Caco-2 (cell line): Measurements from ENCODE around the gene KCNJ11. TPM values are rescaled to one million over a fixed set of nuclear protein-coding genes. Genes with fewer than 3 reads are reported as not detected.

Source experiments
- BruUV-seq: library from RNA; stranded (reverse); fragments of 400-500 nt; replicated peaks from 2 replicates; lab custom pipeline; 2021; lab: Mats Ljungman, UMichigan
- CTCF ChIA-PET: fragments of 300-600 bp; sonication (Branson Sonifier 250); formaldehyde crosslinking; loops from one replicate; lab custom pipeline; 2022; ENCODE audit warnings: antibody characterized with exemption; lab: Charles Lee
- POLR2A ChIA-PET: fragments of 300-600 bp; sonication (Branson Sonifier 250); formaldehyde crosslinking; loops from one replicate; lab custom pipeline; 2022; ENCODE audit warnings: antibody characterized with exemption; lab: Charles Lee
- DNase-seq, 2 experiments: peaks; one replicate each; pipeline versions ENCODE4 v3.0.0 to v3.0.0-alpha.2; 2020 to 2022
- H3K27me3 ChIP-seq: replicated peaks from 2 replicates; pipeline ENCODE4 v1.6.0; 2011; ENCODE audit warnings: low read length; ENCODE audit not compliant: control insufficient read depth, insufficient read depth
- H3K36me3 ChIP-seq: 2 replicates; pipeline ENCODE4 v1.5.1; 2011; ENCODE audit warnings: low read length; ENCODE audit not compliant: control insufficient read depth, insufficient read depth
- H3K4me1 ChIP-seq: fragments of 250-450 bp; sonication (Bioruptor Pico); 2 replicates; pipeline ENCODE4 v1.5.1; 2020; ENCODE audit warnings: mild to moderate bottlenecking
- H3K4me3 ChIP-seq: 2 replicates; pipeline ENCODE4 v1.5.1; 2011; ENCODE audit warnings: low read depth, mild to moderate bottlenecking, control low read depth, low read length
- H3K9me3 ChIP-seq: fragments of 250-450 bp; sonication (Bioruptor Pico); 2 replicates; pipeline ENCODE4 v1.5.1; 2020; ENCODE audit warnings: mild to moderate bottlenecking, moderate library complexity
- H3K27ac Mint-ChIP-seq: one replicate; pipeline ENCODE4 v1.8.0; 2022; ENCODE audit warnings: mixed read lengths; ENCODE audit not compliant: unreplicated experiment
- H3K27me3 Mint-ChIP-seq: one replicate; pipeline ENCODE4 v1.8.0; 2022; ENCODE audit warnings: mixed read lengths; ENCODE audit not compliant: insufficient read depth, unreplicated experiment
- H3K36me3 Mint-ChIP-seq: one replicate; pipeline ENCODE4 v1.8.0; 2022; ENCODE audit warnings: mild to moderate bottlenecking, mixed read lengths; ENCODE audit not compliant: insufficient read depth, unreplicated experiment
- H3K4me1 Mint-ChIP-seq: one replicate; pipeline ENCODE4 v1.8.0; 2022; ENCODE audit warnings: low read depth, mixed read lengths; ENCODE audit not compliant: unreplicated experiment
- H3K4me3 Mint-ChIP-seq: one replicate; pipeline ENCODE4 v1.8.0; 2022; ENCODE audit warnings: mild to moderate bottlenecking, moderate library complexity, mixed read lengths; ENCODE audit not compliant: unreplicated experiment
- H3K9me3 Mint-ChIP-seq: one replicate; pipeline ENCODE4 v1.8.0; 2022; ENCODE audit warnings: mixed read lengths; ENCODE audit not compliant: unreplicated experiment
- intact Hi-C: fragments of 100-400 bp; cut with micrococcal nuclease; formaldehyde crosslinking; loops from one replicate; pipeline ENCODE4 v1.10.0; 2022; ENCODE audit not compliant: unreplicated experiment
- total RNA-seq: library from RNA; stranded (reverse); gene quantifications from 2 replicates; pipeline ENCODE4 v1.2.3, GENCODE V29; 2022
- TF ChIP-seq, protein P1 (sequence below), 2 experiments: fragments of 200-600 bp in 1 of 2; IDR thresholded peaks; 1 replicate in 1 of 2; 2 replicates in 1 of 2; pipeline versions ENCODE4 v1.5.1 to v1.8.0; 2011 to 2022; ENCODE audit warnings: antibody characterized with exemption in 1 of 2, control low read depth in 1 of 2, inconsistent platforms in 1 of 2, low read depth in 1 of 2, low read length in 1 of 2, mild to moderate bottlenecking in 1 of 2, moderate library complexity in 1 of 2; ENCODE audit not compliant: insufficient read depth in 1 of 2, severe bottlenecking in 1 of 2, unreplicated experiment in 1 of 2

Gene KCNJ11
- total RNA-seq, 1 experiment from 2014 or later: 3.4 TPM

DNA sequence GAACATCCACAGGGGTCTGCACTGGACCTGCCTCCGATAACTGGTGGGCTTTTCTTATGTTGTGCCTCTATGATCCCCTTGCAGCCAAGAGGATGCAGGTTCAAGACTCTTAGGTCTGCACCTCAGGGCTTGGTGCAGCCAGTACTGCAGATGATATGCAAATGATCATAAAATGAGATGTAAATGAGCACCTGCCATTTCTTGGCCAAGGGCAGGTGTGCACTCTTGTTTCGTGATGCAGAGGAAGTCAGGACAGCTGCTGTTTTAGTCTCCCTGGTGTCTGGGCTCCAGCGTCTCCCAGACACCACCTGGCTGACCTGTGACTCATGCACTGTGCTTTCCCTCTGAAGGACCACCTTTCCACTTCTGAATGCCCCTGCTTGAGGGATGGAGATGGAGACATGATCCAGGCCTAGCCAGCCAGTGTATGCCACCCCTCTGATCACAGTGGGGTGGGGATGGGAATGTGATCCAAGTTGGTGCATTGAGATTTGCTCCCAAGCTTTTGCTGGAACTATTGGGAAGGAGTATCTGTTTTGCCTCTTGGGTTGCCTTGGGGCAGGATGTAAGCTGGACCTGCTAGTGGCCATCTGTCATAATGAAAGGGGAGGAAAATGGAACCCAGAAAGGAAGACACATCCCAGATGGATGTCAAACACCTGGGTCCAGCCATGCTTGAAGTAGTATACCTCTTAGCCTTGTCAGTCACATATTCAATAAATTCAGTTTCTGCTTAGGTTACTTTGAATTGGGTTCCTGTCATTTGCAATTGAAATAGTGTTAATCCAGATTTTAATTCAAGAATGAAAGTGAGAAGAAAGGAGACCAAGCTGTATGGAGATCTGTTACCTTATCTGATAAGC, 3.3 kb upstream of the KCNJ11 start:
- Mint-ChIP-seq H3K27me3 (peaks cover 5% of the 10 kb centered on the region), H3K4me3 (peak overlapping the region; percentile 18), H3K9me3 (no peaks in the 10 kb centered on the region), H3K36me3 (peaks cover 11% of the 10 kb centered on the region), H3K27ac (no peak overlapping the region), H3K4me1 (no peaks in the 10 kb centered on the region)
- Histone ChIP-seq H3K9me3 (no peaks in the 10 kb centered on the region), H3K4me3 (no peak overlapping the region), H3K36me3 (no peaks in the 10 kb centered on the region), H3K27me3 (no peaks in the 10 kb centered on the region; the same call in 1 of the 2 replicates), H3K4me1 (peaks cover 3% of the 10 kb centered on the region; the same call in 1 of the 2 replicates)
- intact Hi-C loops: no loop called here
- DNase-seq: no peak
- TF ChIP-seq, protein P1, sequence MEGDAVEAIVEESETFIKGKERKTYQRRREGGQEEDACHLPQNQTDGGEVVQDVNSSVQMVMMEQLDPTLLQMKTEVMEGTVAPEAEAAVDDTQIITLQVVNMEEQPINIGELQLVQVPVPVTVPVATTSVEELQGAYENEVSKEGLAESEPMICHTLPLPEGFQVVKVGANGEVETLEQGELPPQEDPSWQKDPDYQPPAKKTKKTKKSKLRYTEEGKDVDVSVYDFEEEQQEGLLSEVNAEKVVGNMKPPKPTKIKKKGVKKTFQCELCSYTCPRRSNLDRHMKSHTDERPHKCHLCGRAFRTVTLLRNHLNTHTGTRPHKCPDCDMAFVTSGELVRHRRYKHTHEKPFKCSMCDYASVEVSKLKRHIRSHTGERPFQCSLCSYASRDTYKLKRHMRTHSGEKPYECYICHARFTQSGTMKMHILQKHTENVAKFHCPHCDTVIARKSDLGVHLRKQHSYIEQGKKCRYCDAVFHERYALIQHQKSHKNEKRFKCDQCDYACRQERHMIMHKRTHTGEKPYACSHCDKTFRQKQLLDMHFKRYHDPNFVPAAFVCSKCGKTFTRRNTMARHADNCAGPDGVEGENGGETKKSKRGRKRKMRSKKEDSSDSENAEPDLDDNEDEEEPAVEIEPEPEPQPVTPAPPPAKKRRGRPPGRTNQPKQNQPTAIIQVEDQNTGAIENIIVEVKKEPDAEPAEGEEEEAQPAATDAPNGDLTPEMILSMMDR (IDR thresholded peaks at IDR 0.05; ENCODE audit: insufficient read depth in 1 of 2, low read depth in 1 of 2, low read length in 1 of 2, severe bottlenecking in 1 of 2, unreplicated experiment in 1 of 2): no peak
- ChIA-PET CTCF (interaction anchor here (0.6 to 0.7 kb wide), 3 partner anchors 81 to 153 kb away, joined by 3 read pairs; partner anchors contain the start of gene USH1C), POLR2A (no interaction called here)
- BruUV-seq: no TSS peak

DNA sequence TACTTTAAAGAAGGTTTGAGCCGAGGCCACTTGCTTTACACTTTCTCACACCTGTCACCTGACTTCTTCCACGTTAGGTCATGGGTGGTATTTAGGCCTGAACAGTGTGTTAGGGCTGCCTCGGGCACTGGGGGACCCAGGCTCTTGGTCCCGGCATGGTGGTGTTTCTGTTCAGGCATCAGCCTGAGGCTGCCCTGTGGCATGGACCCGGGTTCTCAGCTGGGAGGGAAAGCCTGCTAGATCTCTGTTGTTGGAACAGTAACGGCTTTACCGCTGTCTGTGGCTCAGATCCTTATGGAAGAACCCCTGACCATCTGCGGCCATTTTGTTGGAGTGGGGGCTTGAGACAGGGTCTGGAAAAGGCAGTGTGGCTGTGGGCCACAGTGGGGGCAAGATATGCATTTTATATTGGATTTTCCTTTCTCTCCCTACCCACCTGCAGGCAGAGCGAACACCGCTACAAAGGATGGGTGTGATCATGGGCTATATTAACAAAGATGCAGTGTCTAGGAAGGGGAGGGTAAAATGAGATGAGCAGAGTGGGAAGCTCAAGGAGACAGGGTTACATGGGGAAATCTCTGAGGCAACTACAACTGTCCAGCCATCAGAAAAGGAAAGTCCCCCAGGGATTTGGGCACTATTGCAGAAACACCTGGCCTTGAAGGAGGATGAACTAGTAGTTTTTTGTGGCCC, 1.6 kb upstream of the KCNJ11 start:
- H3K4me1 Mint-ChIP-seq: no peaks in the 10 kb centered on the region
- peaks cover 5% of the 10 kb centered on the region for H3K27me3 Mint-ChIP-seq
- DNase-seq: no peak
- intact Hi-C loops: no loop called here
- no peaks in the 10 kb centered on the region for H3K9me3 ChIP-seq
- H3K4me3 ChIP-seq: peak overlapping the region; percentile 72
- H3K27ac Mint-ChIP-seq: no peak overlapping the region
- ChIA-PET POLR2A (no interaction called here), CTCF (interaction anchor here (1.3 kb wide), 1 partner anchor 37 kb away, joined by 3 read pairs; no protein-coding TSS in a partner anchor)
- peak overlapping the region; percentile 77 for H3K4me3 Mint-ChIP-seq
- TF ChIP-seq, protein P1 (IDR thresholded peaks at IDR 0.05; ENCODE audit: insufficient read depth in 1 of 2, low read depth in 1 of 2, low read length in 1 of 2, severe bottlenecking in 1 of 2, unreplicated experiment in 1 of 2): no peak
- H3K36me3 Mint-ChIP-seq: peaks cover 11% of the 10 kb centered on the region
- no peaks in the 10 kb centered on the region for H3K36me3 ChIP-seq
- H3K9me3 Mint-ChIP-seq: no peaks in the 10 kb centered on the region
- no TSS peak for BruUV-seq
- H3K4me1 ChIP-seq: peaks cover 3% of the 10 kb centered on the region; the same call in 1 of the 2 replicates
- H3K27me3 ChIP-seq: no peaks in the 10 kb centered on the region; the same call in 1 of the 2 replicates
